ENCODE data around the gene OR5H15.
"Not testable (repeated sequence)": the region's sequence is repeated elsewhere in the genome, so short reads cannot be mapped to it uniquely, and the experiment has no call there.

The OR5H15 gene

GRCh38 chr3:98166396-98166795 lies at the start of gene OR5H15:
Gene OR5H15 (plus strand): TSS chr3:98166696. CDS start chr3:98168700, 2,004 bp downstream.
- DNase-seq (ENCODE audit: low spot score), result no peak

GRCh38 chr3:98130421-98130820 lies 36.1 kb upstream of the OR5H15 start, which contains the start of gene OR5H1:
Gene OR5H1 (plus strand): TSS chr3:98130721. CDS start chr3:98132698, 1,977 bp downstream.
- DNase-seq (ENCODE audit: low spot score), result no peak

GRCh38 chr3:98136631-98137030 lies 29.9 kb upstream of the OR5H15 start:
- no peak for DNase-seq (ENCODE audit: low spot score)

- not testable (repeated sequence) for DNase-seq (ENCODE audit: low spot score)
Observed at GRCh38 chr3:98137826-98138557, 28.5 kb upstream of the OR5H15 start.

- DNase-seq (ENCODE audit: low spot score), result no peak
Observed at GRCh38 chr3:98140531-98140930, 26.0 kb upstream of the OR5H15 start.

GRCh38 chr3:98147179-98147578 lies 19.3 kb upstream of the OR5H15 start, which contains the start of gene OR5H14:
Gene OR5H14 (plus strand): TSS chr3:98147479. CDS start chr3:98149386, 1,907 bp downstream.
- DNase-seq (ENCODE audit: low spot score), result no peak

GRCh38 chr3:98148751-98149150 lies 17.7 kb upstream of the OR5H15 start:
- DNase-seq (ENCODE audit: low spot score), result no peak

- DNase-seq (ENCODE audit: low spot score), result not testable (repeated sequence)
Observed at GRCh38 chr3:98149456-98149855, 17.0 kb upstream of the OR5H15 start.

- no peak for DNase-seq (ENCODE audit: low spot score)
Observed at GRCh38 chr3:98151241-98151640, 15.3 kb upstream of the OR5H15 start.

GRCh38 chr3:98171071-98171470 lies 4.6 kb downstream of the OR5H15 start:
- DNase-seq (ENCODE audit: low spot score), result no peak

GRCh38 chr3:98172621-98173020 lies 6.1 kb downstream of the OR5H15 start:
- DNase-seq (ENCODE audit: low spot score), result no peak

GRCh38 chr3:98180319-98180890 lies 13.9 kb downstream of the OR5H15 start:
- no peak for DNase-seq (ENCODE audit: low spot score)

- no peak for DNase-seq (ENCODE audit: low spot score)
Observed at GRCh38 chr3:98182196-98182595, 15.7 kb downstream of the OR5H15 start.

GRCh38 chr3:98185180-98185579 lies 18.7 kb downstream of the OR5H15 start:
- no peak for DNase-seq (ENCODE audit: low spot score)

GRCh38 chr3:98188545-98188944 lies 22.0 kb downstream of the OR5H15 start:
- DNase-seq (ENCODE audit: low spot score), result peak; percentile 2

- not testable (repeated sequence) for DNase-seq (ENCODE audit: low spot score)
Observed at GRCh38 chr3:98190911-98191310, 24.4 kb downstream of the OR5H15 start.

- DNase-seq (ENCODE audit: low spot score), result not testable (repeated sequence)
Observed at GRCh38 chr3:98196293-98196692, 29.8 kb downstream of the OR5H15 start.

GRCh38 chr3:98199020-98199419 lies 32.5 kb downstream of the OR5H15 start:
- no peak for DNase-seq (ENCODE audit: low spot score)

GRCh38 chr3:98209244-98209643 lies 42.7 kb downstream of the OR5H15 start:
- no peak for DNase-seq (ENCODE audit: low spot score)

- no peak for DNase-seq (ENCODE audit: low spot score)
Observed at GRCh38 chr3:98213276-98213675, 46.8 kb downstream of the OR5H15 start.

GRCh38 chr3:98215051-98215450 lies 48.6 kb downstream of the OR5H15 start:
- DNase-seq (ENCODE audit: low spot score), result no peak
